Measurements from ENCODE around the gene PLCL2.

PLCL2 gene

GRCh38 chr3:16864610-16865313 is 20.0 kb upstream of the PLCL2 start:
- in situ Hi-C loops (cut with HindIII; ENCODE audit: low sequenced_read_pairs) = no loop called here

DNA sequence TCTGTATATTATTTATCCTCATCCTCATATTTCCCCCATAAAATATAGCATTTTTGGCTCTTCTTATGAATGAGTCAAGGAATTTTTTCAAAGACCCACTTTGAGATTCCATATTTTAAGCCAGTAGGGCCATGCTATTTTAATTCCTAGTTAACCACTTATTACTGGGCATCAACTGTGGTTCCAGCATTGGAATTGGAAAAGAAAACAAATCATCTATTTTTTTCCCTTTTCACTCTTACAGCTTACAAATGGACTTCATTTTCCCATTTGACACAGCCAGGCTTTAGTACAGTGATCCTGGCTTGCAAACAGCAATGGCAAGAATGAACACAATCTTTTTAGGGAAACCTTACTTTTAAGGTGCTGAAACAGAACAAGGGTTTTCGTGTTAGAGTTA is 19.4 kb upstream of the PLCL2 start:
- in situ Hi-C loops (cut with HindIII; ENCODE audit: low sequenced_read_pairs) = no loop called here

- in situ Hi-C loops (cut with HindIII; ENCODE audit: low sequenced_read_pairs) = no loop called here
Measured at GRCh38 chr3:16866571-16866970, 18.2 kb upstream of the PLCL2 start.

DNA sequence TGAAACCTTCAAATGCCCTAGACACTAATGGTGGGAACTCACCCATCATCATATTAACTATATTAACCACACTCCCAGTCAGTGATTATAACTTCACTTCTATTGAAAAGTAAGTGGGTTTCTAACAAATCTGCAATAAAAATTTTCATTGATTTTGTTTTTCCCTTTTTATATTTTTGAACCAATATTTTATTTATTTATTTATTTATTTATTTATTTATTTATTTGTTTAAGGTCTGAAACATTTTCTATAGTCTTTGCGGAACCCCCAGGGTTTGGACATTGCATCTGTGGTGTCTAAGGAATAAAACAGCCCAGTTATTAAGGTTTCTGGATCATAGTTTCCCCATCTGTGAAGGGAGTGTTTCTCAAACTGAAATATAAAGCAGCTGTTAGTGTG is 16.2 kb upstream of the PLCL2 start:
- in situ Hi-C loops (cut with HindIII; ENCODE audit: low sequenced_read_pairs) = no loop called here

DNA sequence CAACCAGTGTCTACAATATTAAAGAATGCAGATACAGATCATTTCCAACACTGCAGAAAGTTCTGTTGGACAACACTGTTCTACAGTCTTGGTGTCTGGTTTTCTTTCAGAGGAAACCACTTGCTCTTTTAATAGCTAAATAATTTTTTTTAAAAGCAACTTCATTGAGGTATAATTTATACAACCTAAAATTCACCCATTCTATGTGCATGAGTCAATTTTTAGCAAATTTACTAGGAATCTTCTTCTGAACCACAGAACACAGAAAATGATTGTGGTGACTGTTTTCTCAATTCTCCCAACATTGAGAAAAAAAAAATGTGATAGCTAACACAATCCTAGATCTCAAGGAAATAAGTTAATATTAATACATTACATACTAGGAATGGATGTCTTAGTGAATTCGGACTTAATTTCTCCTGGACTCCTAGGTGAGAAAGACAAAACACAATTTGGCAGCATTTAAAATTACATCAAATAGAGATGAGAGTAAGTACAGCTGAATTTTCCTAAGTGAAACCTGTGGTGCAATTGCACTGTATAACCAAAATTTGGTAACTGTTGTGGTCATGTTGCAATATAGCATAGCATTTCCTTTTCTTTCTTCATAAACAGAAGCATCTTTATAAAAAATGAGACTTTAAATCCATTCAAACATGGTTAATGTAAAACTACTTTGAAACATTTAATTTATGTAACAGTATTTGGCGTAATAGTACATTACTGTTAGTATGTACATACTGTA is 15.3 kb upstream of the PLCL2 start:
- in situ Hi-C loops (cut with HindIII; ENCODE audit: low sequenced_read_pairs) = no loop called here

DNA sequence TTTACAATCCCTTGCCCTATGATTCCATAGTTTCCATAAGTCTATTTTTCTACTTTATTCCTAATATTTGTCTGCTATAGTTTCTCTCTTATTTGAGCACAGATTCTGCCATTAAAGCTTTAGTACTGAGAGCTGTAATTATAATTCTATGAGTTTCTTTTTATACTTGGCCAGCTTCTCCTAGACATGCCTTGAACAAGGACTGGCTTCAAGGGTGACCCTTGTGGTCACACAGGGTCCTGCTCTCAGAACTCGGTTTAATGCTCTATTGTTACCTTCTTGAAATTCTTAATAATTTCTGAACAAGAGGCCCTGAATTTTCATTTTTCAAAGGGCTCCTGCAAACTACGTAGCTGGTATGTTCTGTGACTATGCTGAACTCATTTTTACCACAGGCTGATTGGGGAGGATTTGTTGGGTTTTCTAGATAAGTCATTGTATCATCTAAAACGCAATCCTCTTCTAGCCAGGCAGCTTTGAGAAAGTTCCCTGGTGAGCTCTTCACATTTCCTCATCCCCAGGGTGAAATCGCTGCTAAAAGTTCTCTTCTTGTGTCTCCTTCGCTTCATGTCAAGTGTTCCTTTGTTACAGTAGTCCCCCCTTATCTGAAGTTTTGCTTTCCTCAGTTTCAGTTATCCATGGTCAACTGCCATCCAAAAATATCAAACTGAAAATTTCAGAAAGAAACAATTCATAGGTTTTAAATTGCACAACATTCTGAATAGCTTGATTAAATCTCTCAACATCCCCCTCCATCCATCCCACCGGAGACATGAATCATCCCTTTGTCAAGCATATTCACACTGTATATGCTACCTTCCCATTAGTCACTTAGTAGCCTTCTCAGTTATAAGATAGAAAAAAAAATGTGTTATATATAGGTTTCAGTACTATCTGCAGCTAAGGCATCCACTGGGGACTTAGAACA is 12.6 kb upstream of the PLCL2 start:
- in situ Hi-C loops (cut with HindIII; ENCODE audit: low sequenced_read_pairs) = no loop called here

DNA sequence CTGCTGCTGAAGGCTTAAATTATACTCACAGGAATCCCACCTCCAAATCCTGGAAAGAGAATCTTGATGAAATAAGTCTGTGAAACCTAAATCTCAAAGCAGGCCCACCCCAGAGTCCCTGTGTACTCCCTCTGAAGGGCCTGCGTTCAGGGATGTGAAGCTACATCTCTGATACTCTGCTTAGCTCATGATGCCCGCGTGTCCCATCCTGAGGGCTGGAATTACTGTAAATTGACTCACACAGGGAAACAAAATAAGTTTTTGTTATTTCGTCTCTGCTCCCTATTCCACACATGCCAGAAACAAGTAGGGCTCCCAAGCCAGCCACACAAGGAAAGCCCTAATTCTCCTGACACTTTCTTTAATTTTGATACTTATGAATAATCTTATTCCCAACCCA is 10.9 kb upstream of the PLCL2 start:
- in situ Hi-C loops (cut with HindIII; ENCODE audit: low sequenced_read_pairs) = no loop called here

- in situ Hi-C loops (cut with HindIII; ENCODE audit: low sequenced_read_pairs) = no loop called here
Measured at GRCh38 chr3:16875876-16876550, 8.7 kb upstream of the PLCL2 start.

GRCh38 chr3:16877505-16877904 is 7.2 kb upstream of the PLCL2 start:
- in situ Hi-C loops (cut with HindIII; ENCODE audit: low sequenced_read_pairs) = no loop called here

DNA sequence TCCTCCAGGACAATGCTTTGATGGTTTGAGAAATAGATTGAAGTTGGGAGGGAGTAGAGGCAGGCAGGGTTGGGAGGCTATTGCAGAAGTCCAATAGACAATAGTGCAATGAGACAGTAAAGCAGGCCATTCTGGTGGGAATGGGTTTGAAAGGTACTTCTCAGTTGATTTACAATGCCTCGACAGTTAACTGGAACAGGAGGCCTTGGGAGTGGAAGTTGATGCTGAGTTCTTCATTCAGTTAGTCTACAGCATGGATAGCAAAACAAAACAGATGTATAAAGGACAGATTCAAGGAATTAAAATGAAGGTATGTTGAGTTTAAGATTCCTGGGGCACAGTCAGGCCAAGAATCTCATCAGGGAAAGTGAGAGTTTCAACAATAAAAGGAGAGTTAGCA is 6.8 kb upstream of the PLCL2 start:
- in situ Hi-C loops (cut with HindIII; ENCODE audit: low sequenced_read_pairs) = no loop called here

DNA sequence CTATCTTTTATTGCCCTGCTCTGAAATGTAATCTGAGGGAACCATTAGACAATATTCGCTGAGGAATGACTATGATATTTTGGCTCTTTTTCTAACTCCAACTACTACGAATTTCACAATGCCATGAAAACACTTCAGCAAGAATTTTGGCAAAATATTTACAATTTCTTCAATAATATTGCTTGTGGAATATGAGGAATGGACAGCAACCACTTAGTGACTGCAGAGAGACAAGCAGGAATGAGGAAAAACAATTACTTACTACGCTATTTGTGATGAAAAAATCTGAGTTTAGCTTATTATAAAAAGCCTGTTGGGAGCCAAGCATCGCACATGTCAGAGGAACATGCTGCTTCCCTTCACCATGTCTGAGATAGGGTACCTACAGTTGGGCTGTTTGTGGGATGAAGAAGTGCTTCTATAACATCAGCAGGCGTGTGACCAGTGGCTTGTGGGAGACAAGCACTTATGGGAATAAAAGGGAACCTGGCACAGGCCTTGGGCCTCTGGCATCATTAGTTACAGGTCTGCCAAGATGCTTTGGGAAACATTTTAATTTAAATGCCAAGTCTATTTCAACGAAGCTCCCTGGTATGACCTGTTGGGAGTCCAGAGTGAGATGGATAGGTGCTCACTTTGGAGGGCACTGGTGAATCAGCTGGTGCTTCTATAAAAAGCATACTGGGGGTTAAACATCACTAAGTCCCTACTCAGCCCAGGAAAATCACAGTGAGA is 2.7 kb upstream of the PLCL2 start:
- in situ Hi-C loops (cut with HindIII; ENCODE audit: low sequenced_read_pairs) = no loop called here

DNA sequence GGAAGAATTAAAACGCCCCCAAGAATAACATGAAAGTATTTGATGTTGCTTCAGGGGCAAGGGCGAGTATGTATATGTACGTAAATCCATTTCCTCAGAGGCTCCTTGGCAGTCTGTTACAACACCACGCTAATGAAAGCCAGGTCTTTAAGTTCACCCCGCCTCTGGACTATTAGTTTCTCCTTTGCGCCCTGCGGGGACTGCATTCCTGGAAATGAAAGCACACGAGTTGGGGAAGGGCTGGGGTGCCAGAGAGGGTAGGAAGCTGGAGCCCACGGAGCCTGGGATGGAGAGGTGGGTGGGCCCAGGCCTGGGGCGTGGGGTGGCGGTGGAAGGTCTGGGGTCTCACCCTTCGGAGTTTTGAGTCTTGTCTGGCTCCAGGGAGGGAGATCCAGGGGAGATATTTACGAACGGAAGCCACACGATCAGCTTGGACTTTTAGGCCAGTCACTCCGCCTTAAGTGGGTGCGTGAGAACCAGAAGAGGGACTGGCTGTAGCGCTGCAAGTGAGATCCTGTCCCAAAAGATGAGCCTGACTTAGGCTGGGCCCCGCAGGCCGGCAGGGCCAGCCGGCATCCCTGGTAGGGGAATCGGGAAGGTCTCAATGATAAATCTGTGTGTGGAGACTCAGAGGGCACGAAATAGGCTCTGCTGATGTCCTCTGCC is 1.6 kb upstream of the PLCL2 start:
- in situ Hi-C loops (cut with HindIII; ENCODE audit: low sequenced_read_pairs) = no loop called here

DNA sequence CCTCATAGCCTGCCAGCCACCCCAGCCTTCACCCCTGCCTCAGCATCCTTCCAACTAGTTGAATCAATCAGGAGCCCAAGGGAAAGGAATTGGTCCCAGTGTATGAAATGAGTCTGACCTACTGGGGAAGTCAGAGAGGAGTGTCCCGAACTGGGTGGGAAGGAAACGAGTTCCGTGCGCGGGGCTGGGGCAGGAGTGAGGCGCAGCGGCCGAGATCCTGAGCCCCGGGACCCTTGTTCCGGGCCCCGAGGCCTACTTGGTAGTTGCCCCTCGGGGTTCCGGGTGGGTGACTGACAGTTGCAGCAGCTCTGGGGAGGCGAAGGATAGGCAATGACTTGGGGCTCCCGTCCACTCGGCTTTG is 1.1 kb upstream of the PLCL2 start:
- in situ Hi-C loops (cut with HindIII; ENCODE audit: low sequenced_read_pairs) = no loop called here

DNA sequence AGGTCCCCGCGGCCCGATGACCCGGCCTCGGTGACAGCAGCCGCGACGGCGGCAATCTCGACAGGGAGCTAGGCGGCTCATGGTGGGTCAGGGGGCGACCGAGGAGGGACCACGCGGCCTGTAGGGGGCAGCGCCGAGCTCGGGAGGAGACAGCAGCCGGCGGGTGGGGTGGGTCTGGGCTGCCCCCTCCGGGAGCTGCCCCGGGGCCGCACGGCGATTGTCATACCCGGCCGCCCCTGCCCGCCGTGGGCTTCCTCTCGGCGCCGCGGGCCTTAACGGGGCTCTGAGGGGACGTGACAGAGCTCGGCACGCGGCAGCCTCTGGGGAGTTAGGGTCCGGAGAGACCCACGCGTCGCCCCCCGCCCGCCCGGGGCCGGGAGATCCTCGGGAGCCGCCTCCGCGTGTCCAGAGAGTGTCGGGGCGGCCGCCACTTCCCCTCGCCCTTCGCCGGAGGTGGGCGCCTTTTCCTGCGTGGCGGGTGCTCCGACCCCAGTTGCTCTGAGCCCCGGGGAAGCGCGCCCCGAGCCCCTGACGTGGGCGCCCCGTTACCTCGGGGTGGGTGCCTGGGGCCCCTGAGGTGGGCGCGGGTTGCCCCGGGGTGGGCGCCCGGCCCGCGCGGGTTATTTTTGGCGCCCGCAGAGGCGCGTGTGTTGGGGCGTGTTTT is 539 bp upstream of the PLCL2 start:
- in situ Hi-C loops (cut with HindIII; ENCODE audit: low sequenced_read_pairs) = no loop called here

DNA sequence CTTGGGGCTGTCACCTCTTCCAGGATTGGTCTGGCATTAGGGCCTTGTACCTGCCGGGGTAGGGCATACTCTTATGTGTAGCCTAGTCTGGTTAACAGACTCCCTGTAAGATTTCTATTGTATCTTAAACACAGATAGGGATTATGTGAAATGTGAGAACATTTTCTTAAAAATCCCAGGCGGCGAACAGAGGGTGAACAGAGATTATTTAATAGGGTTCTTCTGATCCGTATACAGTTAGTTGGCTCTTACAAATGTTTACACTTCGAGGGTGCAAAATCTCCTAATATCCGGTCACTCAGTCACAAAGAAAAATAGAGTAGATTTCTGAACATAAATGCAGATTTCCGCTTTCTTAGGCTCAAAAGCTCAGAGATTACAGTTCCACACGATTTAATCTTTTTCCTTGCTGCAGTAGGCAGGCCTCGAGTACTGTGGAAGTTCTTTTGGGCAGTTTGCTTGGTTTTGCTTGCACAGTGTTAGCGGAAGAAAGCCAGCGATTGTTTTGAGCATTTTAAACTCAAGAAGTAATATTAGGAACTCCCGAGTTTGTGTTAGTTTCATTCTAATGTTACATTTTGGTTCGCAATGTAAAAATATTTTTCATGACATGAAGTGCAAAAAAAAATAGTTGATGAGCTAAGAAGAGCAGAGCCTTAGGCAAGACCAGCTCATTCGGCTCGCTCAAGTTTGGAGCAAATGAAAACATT is 993 bp downstream of the PLCL2 start:
- in situ Hi-C loops (cut with HindIII; ENCODE audit: low sequenced_read_pairs) = no loop called here

- in situ Hi-C loops (cut with HindIII; ENCODE audit: low sequenced_read_pairs) = no loop called here
Measured at GRCh38 chr3:16886303-16886683, 1.5 kb downstream of the PLCL2 start.

DNA sequence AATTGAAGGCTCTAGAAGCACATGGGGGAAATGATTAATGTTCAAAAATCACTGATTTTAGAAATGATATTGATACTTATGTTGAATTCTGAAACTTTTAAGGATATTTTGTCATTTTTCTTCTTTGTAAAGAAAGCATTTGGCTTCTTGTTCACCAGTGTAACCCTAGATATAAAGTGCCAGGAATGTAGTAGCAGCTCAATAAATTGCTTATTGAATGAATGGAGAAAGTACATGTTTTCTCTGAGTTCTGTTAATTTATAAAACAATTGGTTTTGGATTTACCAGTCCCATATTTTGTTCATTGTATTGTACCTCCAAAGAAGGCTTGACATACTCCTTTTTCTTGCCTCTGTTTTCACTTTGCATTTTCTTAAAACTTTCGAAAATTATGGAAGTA is 2.4 kb downstream of the PLCL2 start:
- in situ Hi-C loops (cut with HindIII; ENCODE audit: low sequenced_read_pairs) = no loop called here

GRCh38 chr3:16888356-16888755 is 3.6 kb downstream of the PLCL2 start:
- in situ Hi-C loops (cut with HindIII; ENCODE audit: low sequenced_read_pairs) = no loop called here

All from DLD1 (cell line).